Measurements from ENCODE around the gene ALLC.
"Not testable (repeated sequence)": the region's sequence is repeated elsewhere in the genome, so short reads cannot be mapped to it uniquely, and the experiment has no call there.

ALLC gene

GRCh38 chr2:3656762-3657721 is 958 bp upstream of the ALLC start:
- no peak for DNase-seq

- DNase-seq = no peak
These were observed 1.7 kb downstream of the ALLC start for GRCh38 chr2:3659447-3660432.

GRCh38 chr2:3660640-3661039 is 2.6 kb downstream of the ALLC start:
- not testable (repeated sequence) for DNase-seq

- DNase-seq = no peak
These were observed 3.2 kb downstream of the ALLC start for GRCh38 chr2:3661149-3661660.

- no peak for DNase-seq
These were observed 4.2 kb downstream of the ALLC start for GRCh38 chr2:3662239-3662638.

- no peak for DNase-seq
These were observed 6.1 kb downstream of the ALLC start for GRCh38 chr2:3664118-3664517.

- DNase-seq = no peak
These were observed 6.9 kb downstream of the ALLC start for GRCh38 chr2:3664925-3665324.

GRCh38 chr2:3665886-3666612 is 8.0 kb downstream of the ALLC start:
- DNase-seq = no peak

GRCh38 chr2:3666613-3666975 is 8.6 kb downstream of the ALLC start:
- DNase-seq = no peak

- no peak for DNase-seq
These were observed 9.2 kb downstream of the ALLC start for GRCh38 chr2:3667151-3667631.

- no peak for DNase-seq
These were observed 11.7 kb downstream of the ALLC start for GRCh38 chr2:3669656-3670055.

GRCh38 chr2:3670376-3670775 is 12.4 kb downstream of the ALLC start:
- DNase-seq = no peak

GRCh38 chr2:3670941-3671340 is 12.9 kb downstream of the ALLC start:
- no peak for DNase-seq

- DNase-seq = no peak
These were observed 15.1 kb downstream of the ALLC start for GRCh38 chr2:3672861-3673678.

- no peak for DNase-seq
These were observed 16.3 kb downstream of the ALLC start for GRCh38 chr2:3674066-3674845.

GRCh38 chr2:3675687-3676086 is 17.7 kb downstream of the ALLC start:
- DNase-seq = no peak

GRCh38 chr2:3677436-3677835 is 19.4 kb downstream of the ALLC start:
- DNase-seq = no peak

- no peak for DNase-seq
These were observed 20.2 kb downstream of the ALLC start for GRCh38 chr2:3678212-3678611.

- DNase-seq = no peak
These were observed 21.2 kb downstream of the ALLC start for GRCh38 chr2:3679180-3679579.

GRCh38 chr2:3679616-3680393 is 21.8 kb downstream of the ALLC start:
- no peak for DNase-seq
